ENCODE measurements around the gene EPHA4.

- TF ChIP-seq ATF3 (IDR thresholded peaks at IDR 0.05) (no peak), REST (IDR thresholded peaks at IDR 0.05) (no peak), CTCF (IDR thresholded peaks at IDR 0.05; ENCODE audit: low read depth, low read length, missing input control) (no peak), RAD21 (IDR thresholded peaks at IDR 0.05) (no peak), ZBTB33 (IDR thresholded peaks at IDR 0.05) (no peak), MAX (IDR thresholded peaks at IDR 0.05) (no peak), JUND (IDR thresholded peaks at IDR 0.05) (no peak), SP1 (IDR thresholded peaks at IDR 0.05) (no peak), GABPA (IDR thresholded peaks at IDR 0.05 in 1 of 2, conservative IDR thresholded peaks at IDR 0.05 in 1 of 2) (no peak), TAF1 (conservative IDR thresholded peaks at IDR 0.05) (no peak)
Observed at GRCh38 chr2:221506469-221506868, 65.6 kb downstream of the EPHA4 start.

All from liver (tissue), 3 donors.